H1 (cell line): ENCODE measurements around the gene RARA. TPM values are rescaled to one million over a fixed set of nuclear protein-coding genes. Genes with fewer than 3 reads are reported as not detected.

Experiments
- CTCF ChIA-PET: fragments of 300-600 bp; sonication (Branson Sonifier 250); formaldehyde crosslinking; loops from one replicate; lab custom pipeline; 2021; ENCODE audit not compliant: partially characterized antibody; lab: Charles Lee
- POLR2A ChIA-PET: fragments of 300-600 bp; sonication (Branson Sonifier 250); formaldehyde crosslinking; loops from one replicate; lab custom pipeline; 2021; ENCODE audit warnings: inconsistent platforms; ENCODE audit not compliant: partially characterized antibody; lab: Charles Lee
- DNase-seq, 2 experiments: peaks; one replicate each; pipeline versions ENCODE4 v3.0.0 to v3.0.0-alpha.2; 2010 to 2022; ENCODE audit warnings: low spot score in 2 of 2, low read depth in 1 of 2, mixed read lengths in 1 of 2
- FAIRE-seq: peaks from 2 replicates; lab custom pipeline; 2011; peaks lifted over from hg19 to GRCh38; lab: Jason Lieb, UNC
- H2AFZ ChIP-seq: 2 replicates; pipeline ENCODE4 v1.8.1; 2012; ENCODE audit warnings: low read length, inconsistent platforms
- H2AK5ac ChIP-seq: 2 replicates; pipeline ENCODE4 v1.6.1; 2013; ENCODE audit warnings: low read depth, low read length
- H2BK120ac ChIP-seq: replicated peaks from 2 replicates; pipeline ENCODE3; 2013; ENCODE audit warnings: low read depth, low read length, inconsistent platforms
- H2BK12ac ChIP-seq: 2 replicates; pipeline ENCODE4 v1.6.1; 2013; ENCODE audit warnings: low read depth, low read length
- H2BK15ac ChIP-seq: 2 replicates; pipeline ENCODE4 v1.6.1; 2013; ENCODE audit warnings: low read length
- H2BK20ac ChIP-seq: 2 replicates; pipeline ENCODE4 v1.6.1; 2013; ENCODE audit warnings: low read length
- H2BK5ac ChIP-seq: 2 replicates; pipeline ENCODE4 v1.6.1; 2013; ENCODE audit warnings: low read depth, low read length
- H3K14ac ChIP-seq: 2 replicates; pipeline ENCODE4 v1.6.1; 2013; ENCODE audit warnings: inconsistent platforms; ENCODE audit not compliant: insufficient read length
- H3K18ac ChIP-seq: 2 replicates; pipeline ENCODE4 v1.6.1; 2013; ENCODE audit warnings: low read length; ENCODE audit errors: extremely low read depth
- H3K23ac ChIP-seq: 2 replicates; pipeline ENCODE4 v1.6.1; 2013; ENCODE audit warnings: inconsistent platforms; ENCODE audit not compliant: insufficient read length
- H3K23me2 ChIP-seq: 2 replicates; pipeline ENCODE4 v1.6.1; 2013; ENCODE audit warnings: low read depth, low read length
- H3K27ac ChIP-seq: 2 replicates; pipeline ENCODE4 v1.6.1; 2011; ENCODE audit warnings: low read depth, low read length, inconsistent platforms
- H3K27me3 ChIP-seq, 4 experiments: replicated peaks in 1 of 4; 1 replicate in 1 of 4; 2 replicates in 3 of 4; pipeline versions ENCODE4 v1.6.1 to v1.8.1; 2011 to 2013; ENCODE audit warnings: low read length in 3 of 4, mild to moderate bottlenecking in 3 of 4, inconsistent platforms in 2 of 4, mixed read lengths in 2 of 4, moderate library complexity in 1 of 4; ENCODE audit not compliant: control insufficient read depth in 3 of 4, insufficient read depth in 3 of 4; ENCODE audit errors: extremely low read depth in 1 of 4
- H3K36me3 ChIP-seq, 4 experiments: 2 replicates each; pipeline versions ENCODE4 v1.6.1 to v1.8.1; 2011 to 2013; ENCODE audit warnings: mild to moderate bottlenecking in 4 of 4, low read length in 3 of 4, moderate library complexity in 2 of 4, control low read depth in 1 of 4, inconsistent platforms in 1 of 4; ENCODE audit not compliant: insufficient read depth in 4 of 4, control insufficient read depth in 2 of 4
- H3K4ac ChIP-seq: replicated peaks from 2 replicates; pipeline ENCODE3; 2013; ENCODE audit warnings: low read length, low read depth, mixed read lengths, inconsistent platforms; ENCODE audit not compliant: insufficient read length
- H3K4me1 ChIP-seq, 4 experiments: replicated peaks in 1 of 4; 1 replicate in 1 of 4; 2 replicates in 3 of 4; pipeline versions ENCODE4 v1.6.1 to v1.8.1; 2011 to 2013; ENCODE audit warnings: low read length in 3 of 4, inconsistent platforms in 2 of 4, mixed read lengths in 1 of 4; ENCODE audit not compliant: insufficient read depth in 4 of 4, control insufficient read depth in 3 of 4
- H3K4me2 ChIP-seq, 2 experiments: 2 replicates each; pipeline versions ENCODE4 v1.6.1 to v1.8.1; 2011 to 2013; ENCODE audit warnings: low read depth in 2 of 2, low read length in 2 of 2, control low read depth in 1 of 2, inconsistent platforms in 1 of 2, mild to moderate bottlenecking in 1 of 2; ENCODE audit not compliant: insufficient read depth in 1 of 2
- H3K4me3 ChIP-seq, 4 experiments: fragments of 200-600, 300-600 bp in 1 of 4; sonication (generic), shearing (Covaris generic), sonication (Bioruptor Twin) in 1 of 4; 2 replicates each; pipeline versions ENCODE4 v1.5.1 to v1.8.1; 2011 to 2016; ENCODE audit warnings: low read length in 4 of 4, low read depth in 3 of 4, control low read depth in 2 of 4, inconsistent platforms in 2 of 4, mild to moderate bottlenecking in 2 of 4, mixed read lengths in 1 of 4, moderate library complexity in 1 of 4; ENCODE audit not compliant: insufficient read depth in 2 of 4; ENCODE audit errors: extremely low read depth in 1 of 4
- H3K56ac ChIP-seq: replicated peaks from 2 replicates; pipeline ENCODE3; 2013; ENCODE audit warnings: low read depth, mild to moderate bottlenecking, mixed read lengths, low read length, inconsistent platforms; ENCODE audit not compliant: insufficient read length
- H3K79me1 ChIP-seq: 2 replicates; pipeline ENCODE4 v1.6.1; 2013; ENCODE audit warnings: low read depth, low read length, control low read depth
- H3K79me2 ChIP-seq, 2 experiments: 2 replicates each; pipeline versions ENCODE4 v1.6.1 to v1.8.1; 2012 to 2013; ENCODE audit warnings: low read length in 2 of 2, mild to moderate bottlenecking in 2 of 2, inconsistent platforms in 1 of 2; ENCODE audit not compliant: insufficient read depth in 2 of 2, control insufficient read depth in 1 of 2
- H3K9ac ChIP-seq, 4 experiments: replicated peaks in 1 of 4; 1 replicate in 1 of 4; 2 replicates in 3 of 4; pipeline versions ENCODE4 v1.6.1 to v1.8.1; 2011 to 2013; ENCODE audit warnings: low read depth in 3 of 4, low read length in 3 of 4, control low read depth in 2 of 4, mild to moderate bottlenecking in 2 of 4, moderate library complexity in 2 of 4, inconsistent platforms in 1 of 4; ENCODE audit errors: extremely low read depth in 1 of 4
- H3K9me3 ChIP-seq, 2 experiments: 2 replicates each; pipeline versions ENCODE4 v1.6.1 to v1.8.1; 2012 to 2013; ENCODE audit warnings: mild to moderate bottlenecking in 2 of 2, moderate library complexity in 2 of 2, control low read depth in 1 of 2, inconsistent platforms in 1 of 2, low read depth in 1 of 2, low read length in 1 of 2, mixed read lengths in 1 of 2; ENCODE audit not compliant: insufficient read depth in 2 of 2
- H4K20me1 ChIP-seq, 2 experiments: replicated peaks in 1 of 2; 2 replicates each; pipeline versions ENCODE3 to v1.8.1; 2011 to 2013; ENCODE audit warnings: inconsistent platforms in 2 of 2, low read length in 2 of 2, mild to moderate bottlenecking in 1 of 2; ENCODE audit not compliant: insufficient read depth in 2 of 2, control insufficient read depth in 1 of 2
- H4K5ac ChIP-seq: 2 replicates; pipeline ENCODE4 v1.6.1; 2013; ENCODE audit warnings: low read length, low read depth, mixed read lengths, inconsistent platforms; ENCODE audit not compliant: insufficient read length
- H4K8ac ChIP-seq: 2 replicates; pipeline ENCODE4 v1.8.0; 2013; ENCODE audit warnings: mild to moderate bottlenecking, moderate library complexity, low read length, inconsistent platforms; ENCODE audit not compliant: insufficient read depth; ENCODE audit errors: extremely low read depth
- H4K91ac ChIP-seq: replicated peaks from 2 replicates; pipeline ENCODE3; 2013; ENCODE audit warnings: low read length, mixed read lengths, inconsistent platforms; ENCODE audit not compliant: insufficient read length
- ASH2L ChIP-seq: fragments of 200-600, 300-600 bp; sonication (generic); IDR thresholded peaks from one replicate; pipeline ENCODE4 v1.7.1; 2017; ENCODE audit warnings: low read length
- BRCA1 ChIP-seq: IDR thresholded peaks from 2 replicates; pipeline ENCODE4 v1.6.1; 2012; ENCODE audit warnings: low read depth, low read length, improper control_type of control experiment
- CTBP2 ChIP-seq: IDR thresholded peaks from 2 replicates; pipeline ENCODE4 v1.7.0; 2011; ENCODE audit warnings: borderline replicate concordance, mild to moderate bottlenecking, moderate library complexity, mixed read lengths, low read length; ENCODE audit not compliant: insufficient read depth, insufficient read length
- GABPA ChIP-seq: IDR thresholded peaks from 2 replicates; pipeline ENCODE4 v1.6.1; 2011; ENCODE audit warnings: mild to moderate bottlenecking, low read length, moderate library complexity, borderline replicate concordance; ENCODE audit not compliant: insufficient read depth
- MAFK ChIP-seq: IDR thresholded peaks from 2 replicates; pipeline ENCODE4 v1.6.1; 2012; ENCODE audit warnings: low read depth, mild to moderate bottlenecking, improper control_type of control experiment, low read length
- RBBP5 ChIP-seq: IDR thresholded peaks from 2 replicates; pipeline ENCODE4 v1.7.1; 2012; ENCODE audit warnings: low read depth, mild to moderate bottlenecking, inconsistent platforms, low read length, moderate library complexity, borderline replicate concordance
- RFX5 ChIP-seq: IDR thresholded peaks from 2 replicates; pipeline ENCODE4 v1.6.1; 2011; ENCODE audit warnings: low read depth, low read length, improper control_type of control experiment, borderline replicate concordance
- SIN3A ChIP-seq, 2 experiments: IDR thresholded peaks in 1 of 2; conservative IDR thresholded peaks in 1 of 2; 2 replicates each; pipeline ENCODE4 v1.6.1; 2011 to 2012; ENCODE audit warnings: low read length in 2 of 2, improper control_type of control experiment in 1 of 2, low read depth in 1 of 2, mild to moderate bottlenecking in 1 of 2
- SP4 ChIP-seq: IDR thresholded peaks from 2 replicates; pipeline ENCODE4 v1.6.1; 2012; ENCODE audit warnings: low read length, inconsistent platforms
- TAF1 ChIP-seq: IDR thresholded peaks from 2 replicates; pipeline ENCODE4 v1.6.1; 2011; ENCODE audit warnings: mild to moderate bottlenecking, low read depth, low read length
- WGBS, 2 experiments: shearing (Covaris generic) in 1 of 2; methylation state at CpG; one replicate each; pipeline versions ENCODE4 v1.1.6 to v1.1.7; 2013 to 2015; ENCODE audit warnings: low lambda C conversion rate in 2 of 2, mixed read lengths in 2 of 2, inconsistent platforms in 1 of 2, low coverage in 1 of 2, missing lambda C conversion rate in 1 of 2; ENCODE audit not compliant: insufficient replicate concordance in 2 of 2, insufficient coverage in 1 of 2, insufficient read length in 1 of 2; ENCODE audit errors: extremely low coverage in 1 of 2, missing lambda C conversion rate in 1 of 2; 5-methylcytosine and 5-hydroxymethylcytosine counted together
- polyA plus RNA-seq, 7 experiments: library from polyadenylated mRNA; depleted of rRNA in 3 of 7; stranded (reverse) in 5 of 7; unstranded in 2 of 7; fragments of >200 nt in 5 of 7; fragments of 200-250 nt in 2 of 7; gene quantifications; 1 replicate in 5 of 7; 2 replicates in 1 of 7; 4 replicates in 1 of 7; pipeline versions ENCODE4 v1.2.1 to v1.2.3, GENCODE V29; 2011 to 2013; ENCODE audit warnings: missing spikeins in 2 of 7, mixed read lengths in 2 of 7
- total RNA-seq: library from RNA; stranded (reverse); fragmentation: NEBNext Ultra II Directional; extraction: Animal tissue kit (Norgen Biotek cat#: 25700); gene quantifications from 2 replicates; pipeline ENCODE4 v1.2.1, GENCODE V29; 2021
- TF ChIP-seq, protein P1 (sequence below): IDR thresholded peaks from 2 replicates; pipeline ENCODE4 v1.6.1; 2011; ENCODE audit warnings: low read length, improper control_type of control experiment
- TF ChIP-seq, protein P2 (sequence below): IDR thresholded peaks from 2 replicates; pipeline ENCODE4 v1.6.1; 2012; ENCODE audit warnings: inconsistent platforms

Gene RARA
- total and polyA plus RNA-seq, 2 of the 8 experiments (the other 6 are each of a cell fraction or from before 2014, with no cell fraction given), result 4.4 to 16.5 TPM

GRCh38 chr17:40311575-40311974 lies 2.6 kb downstream of the RARA start:
- H3K79me2 ChIP-seq, result no peaks in the 10 kb centered on the region
- no peak overlapping the region for H3K23ac ChIP-seq
- DNase-seq (no peak), FAIRE-seq (no peak)
- H4K5ac ChIP-seq, result no peak overlapping the region
- H2BK5ac ChIP-seq, result no peak overlapping the region
- ChIA-PET POLR2A (interaction anchor here (0.8 to 31.2 kb wide), 5 partner anchors 4 to 181 kb away, joined by 3 to 570 read pairs (median 540); partner anchors contain the start of genes CDC6, GJD3 and RARA), CTCF (interaction anchor here (0.6 to 39.2 kb wide), 8 partner anchors 8 to 148 kb away, joined by 3 to 1198 read pairs (median 4); partner anchors contain the start of gene GJD3)
- H2AFZ ChIP-seq, result no peak overlapping the region
- no peak overlapping the region for H3K4me2 ChIP-seq
- no peak overlapping the region for H3K14ac ChIP-seq
- H3K36me3 ChIP-seq, result no peaks in the 10 kb centered on the region
- H3K4ac ChIP-seq, result peak overlapping the region; percentile 7
- H3K23me2 ChIP-seq, result no peaks in the 10 kb centered on the region; the same call in 1 of the 2 replicates
- no peak overlapping the region for H2BK20ac ChIP-seq
- no peaks in the 10 kb centered on the region for H3K79me1 ChIP-seq
- no peak overlapping the region for H2BK120ac ChIP-seq
- H4K91ac ChIP-seq, result no peak overlapping the region
- H3K4me1 ChIP-seq, result peaks cover 11 to 48% (median 32%) of the 10 kb centered on the region in 4 experiments
- 65% methylated on average over 2 of the region's 2 CpGs; no CpG with 5 or more reads in 1 of the 2 experiments for WGBS, 2 experiments
- no peaks in the 10 kb centered on the region for H3K9me3 ChIP-seq
- H3K18ac ChIP-seq, result no peak overlapping the region
- no peak overlapping the region for H2BK12ac ChIP-seq
- H4K8ac ChIP-seq, result no peak overlapping the region
- H3K9ac ChIP-seq, result no peak overlapping the region
- peaks cover 0 to 8% (median 5%) of the 10 kb centered on the region in 4 experiments; a peak in 5 of 7 replicates for H3K27me3 ChIP-seq
- H4K20me1 ChIP-seq, result peaks cover 0 to 8% of the 10 kb centered on the region in 2 experiments
- H3K56ac ChIP-seq, result no peak overlapping the region
- no peak overlapping the region for H3K27ac ChIP-seq
- no peak overlapping the region for H2AK5ac ChIP-seq
- H2BK15ac ChIP-seq, result no peak overlapping the region
- H3K4me3 ChIP-seq, result no peak overlapping the region
- no peak for TF ChIP-seq MAFK
- TF ChIP-seq RBBP5, result no peak
- no peak for TF ChIP-seq TAF1
- TF ChIP-seq BRCA1, result no peak
- no peak for TF ChIP-seq ASH2L
- TF ChIP-seq, protein P1, sequence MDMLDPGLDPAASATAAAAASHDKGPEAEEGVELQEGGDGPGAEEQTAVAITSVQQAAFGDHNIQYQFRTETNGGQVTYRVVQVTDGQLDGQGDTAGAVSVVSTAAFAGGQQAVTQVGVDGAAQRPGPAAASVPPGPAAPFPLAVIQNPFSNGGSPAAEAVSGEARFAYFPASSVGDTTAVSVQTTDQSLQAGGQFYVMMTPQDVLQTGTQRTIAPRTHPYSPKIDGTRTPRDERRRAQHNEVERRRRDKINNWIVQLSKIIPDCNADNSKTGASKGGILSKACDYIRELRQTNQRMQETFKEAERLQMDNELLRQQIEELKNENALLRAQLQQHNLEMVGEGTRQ, result no peak
- TF ChIP-seq, protein P2, sequence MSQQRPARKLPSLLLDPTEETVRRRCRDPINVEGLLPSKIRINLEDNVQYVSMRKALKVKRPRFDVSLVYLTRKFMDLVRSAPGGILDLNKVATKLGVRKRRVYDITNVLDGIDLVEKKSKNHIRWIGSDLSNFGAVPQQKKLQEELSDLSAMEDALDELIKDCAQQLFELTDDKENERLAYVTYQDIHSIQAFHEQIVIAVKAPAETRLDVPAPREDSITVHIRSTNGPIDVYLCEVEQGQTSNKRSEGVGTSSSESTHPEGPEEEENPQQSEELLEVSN, result no peak
- TF ChIP-seq CTBP2, result no peak
- no peak for TF ChIP-seq SP4
- TF ChIP-seq GABPA, result no peak
- no peak for TF ChIP-seq SIN3A (conservative IDR thresholded peaks at IDR 0.05 in 1 of 2, IDR thresholded peaks at IDR 0.05 in 1 of 2; ENCODE audit: low read depth in 1 of 2, low read length in 2 of 2)
- no peak for TF ChIP-seq RFX5
